ENCODE measurements around the gene TNRC6B.
"Not testable (repeated sequence)": the region's sequence is repeated elsewhere in the genome, so short reads cannot be mapped to it uniquely, and the experiment has no call there.

Gene TNRC6B

GRCh38 chr22:40311646-40312045, 133.9 kb downstream of the TNRC6B start:
- not testable (repeated sequence) for ATAC-seq (ENCODE audit: low read depth); H3K4me3 Mint-ChIP-seq; H3K9me3 Mint-ChIP-seq; H3K27ac Mint-ChIP-seq; H3K4me1 Mint-ChIP-seq; DNase-seq (ENCODE audit: low spot score in 2 of 2); H3K27me3 Mint-ChIP-seq
- peaks cover 45% of the 10 kb centered on the region for H3K36me3 Mint-ChIP-seq

- H3K9me3 Mint-ChIP-seq = no peaks in the 10 kb centered on the region
- no peak overlapping the region for H3K27ac Mint-ChIP-seq
- no peak overlapping the region for H3K4me3 Mint-ChIP-seq
- H3K36me3 Mint-ChIP-seq = peaks cover 49% of the 10 kb centered on the region
- no peak for ATAC-seq (ENCODE audit: low read depth)
- no peaks in the 10 kb centered on the region for H3K27me3 Mint-ChIP-seq
- no peak for DNase-seq (ENCODE audit: low spot score in 2 of 2)
- no peaks in the 10 kb centered on the region for H3K4me1 Mint-ChIP-seq
Measured at GRCh38 chr22:40312050-40312449, 134.3 kb downstream of the TNRC6B start.

GRCh38 chr22:40313007-40313406, 135.3 kb downstream of the TNRC6B start:
- no peak overlapping the region for H3K4me3 Mint-ChIP-seq
- peak overlapping the region; percentile 38 for H3K27ac Mint-ChIP-seq
- no peak for DNase-seq (ENCODE audit: low spot score in 2 of 2)
- H3K27me3 Mint-ChIP-seq = no peaks in the 10 kb centered on the region
- H3K36me3 Mint-ChIP-seq = peaks cover 51% of the 10 kb centered on the region
- no peak for ATAC-seq (ENCODE audit: low read depth)
- no peaks in the 10 kb centered on the region for H3K9me3 Mint-ChIP-seq
- H3K4me1 Mint-ChIP-seq = no peaks in the 10 kb centered on the region

GRCh38 chr22:40314041-40314440, 136.3 kb downstream of the TNRC6B start:
- H3K4me1 Mint-ChIP-seq = no peaks in the 10 kb centered on the region
- DNase-seq (ENCODE audit: low spot score in 2 of 2) (no peak), ATAC-seq (ENCODE audit: low read depth) (no peak)
- H3K27me3 Mint-ChIP-seq = no peaks in the 10 kb centered on the region
- no peak overlapping the region for H3K4me3 Mint-ChIP-seq
- peaks cover 48% of the 10 kb centered on the region for H3K36me3 Mint-ChIP-seq
- H3K9me3 Mint-ChIP-seq = no peaks in the 10 kb centered on the region
- peak overlapping the region; percentile 1 for H3K27ac Mint-ChIP-seq

GRCh38 chr22:40320687-40321086, 143.0 kb downstream of the TNRC6B start:
- Mint-ChIP-seq H3K27ac (no peak overlapping the region), H3K27me3 (no peaks in the 10 kb centered on the region), H3K4me3 (no peak overlapping the region), H3K36me3 (peaks cover 33% of the 10 kb centered on the region), H3K4me1 (peaks cover 3% of the 10 kb centered on the region), H3K9me3 (no peaks in the 10 kb centered on the region)
- DNase-seq (ENCODE audit: low spot score in 2 of 2) (no peak), ATAC-seq (ENCODE audit: low read depth) (no peak)

GRCh38 chr22:40322021-40322420, 144.3 kb downstream of the TNRC6B start:
- no peaks in the 10 kb centered on the region for H3K27me3 Mint-ChIP-seq
- H3K9me3 Mint-ChIP-seq = no peaks in the 10 kb centered on the region
- no peak overlapping the region for H3K27ac Mint-ChIP-seq
- no peak overlapping the region for H3K4me3 Mint-ChIP-seq
- ATAC-seq (ENCODE audit: low read depth) (no peak), DNase-seq (ENCODE audit: low spot score in 2 of 2) (no peak)
- H3K36me3 Mint-ChIP-seq = peaks cover 22% of the 10 kb centered on the region
- H3K4me1 Mint-ChIP-seq = peaks cover 3% of the 10 kb centered on the region

GRCh38 chr22:40322818-40323447, 145.2 kb downstream of the TNRC6B start:
- peaks cover 3% of the 10 kb centered on the region for H3K4me1 Mint-ChIP-seq
- H3K4me3 Mint-ChIP-seq = no peak overlapping the region
- no peak for ATAC-seq (ENCODE audit: low read depth)
- no peak for DNase-seq (ENCODE audit: low spot score in 2 of 2)
- no peak overlapping the region for H3K27ac Mint-ChIP-seq
- peaks cover 17% of the 10 kb centered on the region for H3K36me3 Mint-ChIP-seq
- H3K9me3 Mint-ChIP-seq = no peaks in the 10 kb centered on the region
- H3K27me3 Mint-ChIP-seq = no peaks in the 10 kb centered on the region

GRCh38 chr22:40323681-40324171, 146.0 kb downstream of the TNRC6B start:
- DNase-seq (ENCODE audit: low spot score in 2 of 2) = no peak
- Mint-ChIP-seq H3K9me3 (no peaks in the 10 kb centered on the region), H3K27ac (no peak overlapping the region), H3K4me1 (peaks cover 3% of the 10 kb centered on the region), H3K4me3 (no peak overlapping the region), H3K36me3 (peaks cover 17% of the 10 kb centered on the region), H3K27me3 (no peaks in the 10 kb centered on the region)
- no peak for ATAC-seq (ENCODE audit: low read depth)

GRCh38 chr22:40324468-40325305, 147.0 kb downstream of the TNRC6B start:
- Mint-ChIP-seq H3K9me3 (no peaks in the 10 kb centered on the region), H3K36me3 (peaks cover 17% of the 10 kb centered on the region), H3K4me3 (no peak overlapping the region), H3K4me1 (peaks cover 3% of the 10 kb centered on the region), H3K27ac (peak overlapping the region; percentile 55), H3K27me3 (no peaks in the 10 kb centered on the region)
- ATAC-seq (ENCODE audit: low read depth) (no peak), DNase-seq (ENCODE audit: low spot score in 2 of 2) (no peak)

GRCh38 chr22:40325315-40325714, 147.6 kb downstream of the TNRC6B start:
- peak overlapping the region; percentile 55 for H3K27ac Mint-ChIP-seq
- ATAC-seq (ENCODE audit: low read depth) = no peak
- no peak overlapping the region for H3K4me3 Mint-ChIP-seq
- H3K4me1 Mint-ChIP-seq = peaks cover 3% of the 10 kb centered on the region
- H3K36me3 Mint-ChIP-seq = peaks cover 19% of the 10 kb centered on the region
- H3K9me3 Mint-ChIP-seq = no peaks in the 10 kb centered on the region
- DNase-seq (ENCODE audit: low spot score in 2 of 2) = no peak
- no peaks in the 10 kb centered on the region for H3K27me3 Mint-ChIP-seq

- H3K9me3 Mint-ChIP-seq = no peaks in the 10 kb centered on the region
- no peaks in the 10 kb centered on the region for H3K27me3 Mint-ChIP-seq
- peaks cover 3% of the 10 kb centered on the region for H3K4me1 Mint-ChIP-seq
- DNase-seq (ENCODE audit: low spot score in 2 of 2) (no peak), ATAC-seq (ENCODE audit: low read depth) (no peak)
- no peak overlapping the region for H3K4me3 Mint-ChIP-seq
- H3K36me3 Mint-ChIP-seq = peaks cover 13% of the 10 kb centered on the region
- H3K27ac Mint-ChIP-seq = peak overlapping the region; percentile 68
Measured at GRCh38 chr22:40326905-40327735, 149.4 kb downstream of the TNRC6B start.

GRCh38 chr22:40328546-40329456, 151.1 kb downstream of the TNRC6B start:
- H3K27me3 Mint-ChIP-seq = no peaks in the 10 kb centered on the region
- peak overlapping the region; percentile 68 for H3K27ac Mint-ChIP-seq
- DNase-seq (ENCODE audit: low spot score in 2 of 2) (no peak), ATAC-seq (ENCODE audit: low read depth) (no peak)
- H3K4me3 Mint-ChIP-seq = no peak overlapping the region
- H3K9me3 Mint-ChIP-seq = no peaks in the 10 kb centered on the region
- H3K36me3 Mint-ChIP-seq = peaks cover 9% of the 10 kb centered on the region
- H3K4me1 Mint-ChIP-seq = peaks cover 7% of the 10 kb centered on the region

GRCh38 chr22:40329466-40329865, 151.7 kb downstream of the TNRC6B start:
- Mint-ChIP-seq H3K9me3 (no peaks in the 10 kb centered on the region), H3K27ac (no peak overlapping the region), H3K4me1 (peaks cover 12% of the 10 kb centered on the region), H3K36me3 (peaks cover 9% of the 10 kb centered on the region), H3K27me3 (no peaks in the 10 kb centered on the region), H3K4me3 (no peak overlapping the region)
- DNase-seq (ENCODE audit: low spot score in 2 of 2) = no peak
- ATAC-seq (ENCODE audit: low read depth) = no peak
